ENCODE measurements around the gene PADI3.

DNA sequence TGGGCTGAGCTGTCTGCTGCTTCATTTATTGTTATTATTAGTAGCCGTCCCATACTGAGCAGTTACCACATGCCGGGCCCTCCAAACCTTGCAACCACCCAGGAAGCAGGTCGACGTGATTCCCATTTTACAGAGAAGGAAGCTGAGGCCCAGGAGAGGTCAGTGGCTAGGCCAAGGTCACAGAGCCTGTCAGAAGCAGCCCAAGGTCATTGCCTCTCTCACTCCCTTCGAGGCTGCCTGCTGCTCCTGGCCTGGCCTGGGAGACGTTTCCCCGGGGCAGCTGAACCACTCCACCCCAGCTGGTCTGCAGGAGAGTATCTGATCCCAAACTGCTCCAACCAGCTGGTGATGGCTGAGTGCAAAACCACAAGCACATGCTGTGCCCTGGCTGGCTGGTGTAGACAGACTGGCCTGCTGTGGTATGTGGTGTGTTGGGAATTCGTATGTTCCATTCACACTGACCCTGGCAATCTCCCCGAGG is 65.6 kb downstream of the PADI3 start:
- TF ChIP-seq, protein P1, sequence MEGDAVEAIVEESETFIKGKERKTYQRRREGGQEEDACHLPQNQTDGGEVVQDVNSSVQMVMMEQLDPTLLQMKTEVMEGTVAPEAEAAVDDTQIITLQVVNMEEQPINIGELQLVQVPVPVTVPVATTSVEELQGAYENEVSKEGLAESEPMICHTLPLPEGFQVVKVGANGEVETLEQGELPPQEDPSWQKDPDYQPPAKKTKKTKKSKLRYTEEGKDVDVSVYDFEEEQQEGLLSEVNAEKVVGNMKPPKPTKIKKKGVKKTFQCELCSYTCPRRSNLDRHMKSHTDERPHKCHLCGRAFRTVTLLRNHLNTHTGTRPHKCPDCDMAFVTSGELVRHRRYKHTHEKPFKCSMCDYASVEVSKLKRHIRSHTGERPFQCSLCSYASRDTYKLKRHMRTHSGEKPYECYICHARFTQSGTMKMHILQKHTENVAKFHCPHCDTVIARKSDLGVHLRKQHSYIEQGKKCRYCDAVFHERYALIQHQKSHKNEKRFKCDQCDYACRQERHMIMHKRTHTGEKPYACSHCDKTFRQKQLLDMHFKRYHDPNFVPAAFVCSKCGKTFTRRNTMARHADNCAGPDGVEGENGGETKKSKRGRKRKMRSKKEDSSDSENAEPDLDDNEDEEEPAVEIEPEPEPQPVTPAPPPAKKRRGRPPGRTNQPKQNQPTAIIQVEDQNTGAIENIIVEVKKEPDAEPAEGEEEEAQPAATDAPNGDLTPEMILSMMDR (IDR thresholded peaks at IDR 0.05; ENCODE audit: low read length), result no peak
- no peak for TF ChIP-seq EZH2 (IDR thresholded peaks at IDR 0.05; ENCODE audit: borderline replicate concordance, low read length)

Data from OCI-LY1 (cell line).